Superior temporal gyrus (tissue), 1 donor: ENCODE data around the gene PLEKHG3.
"Not testable (repeated sequence)": the region's sequence is repeated elsewhere in the genome, so short reads cannot be mapped to it uniquely, and the experiment has no call there.

ENCODE experiments used
- DNase-seq: peaks from one replicate; pipeline ENCODE4 v3.0.0-alpha.2; 2016; ENCODE audit errors: extremely low spot score

Gene PLEKHG3

GRCh38 chr14:64688031-64688430, 16.2 kb upstream of the PLEKHG3 start:
- no peak for DNase-seq

- peak; percentile 43 for DNase-seq
Measured at GRCh38 chr14:64688811-64689281, 15.4 kb upstream of the PLEKHG3 start.

GRCh38 chr14:64689289-64689688, 14.9 kb upstream of the PLEKHG3 start:
- DNase-seq = no peak

GRCh38 chr14:64690607-64691006, 13.6 kb upstream of the PLEKHG3 start:
- DNase-seq = not testable (repeated sequence)

GRCh38 chr14:64691376-64691775, 12.8 kb upstream of the PLEKHG3 start:
- no peak for DNase-seq

GRCh38 chr14:64692189-64692985, 11.8 kb upstream of the PLEKHG3 start:
- no peak for DNase-seq

GRCh38 chr14:64692986-64693809, 11.0 kb upstream of the PLEKHG3 start:
- no peak for DNase-seq

- DNase-seq = no peak
Measured at GRCh38 chr14:64693810-64694165, 10.4 kb upstream of the PLEKHG3 start.

- DNase-seq = no peak
Measured at GRCh38 chr14:64695071-64695470, 9.2 kb upstream of the PLEKHG3 start.

- no peak for DNase-seq
Measured at GRCh38 chr14:64696355-64696857, 7.8 kb upstream of the PLEKHG3 start.

- DNase-seq = peak; percentile 67
Measured at GRCh38 chr14:64698903-64699302, 5.3 kb upstream of the PLEKHG3 start.

GRCh38 chr14:64700290-64700689, 3.9 kb upstream of the PLEKHG3 start:
- DNase-seq = no peak

GRCh38 chr14:64700894-64701293, 3.3 kb upstream of the PLEKHG3 start:
- DNase-seq = no peak

GRCh38 chr14:64701660-64702059, 2.6 kb upstream of the PLEKHG3 start:
- peak; percentile 83 for DNase-seq

GRCh38 chr14:64702493-64703394, 1.5 kb upstream of the PLEKHG3 start:
- DNase-seq = no peak

GRCh38 chr14:64703395-64704142, 655 bp upstream of the PLEKHG3 start:
- peak; percentile 58 for DNase-seq

- no peak for DNase-seq
Measured at GRCh38 chr14:64704743-64705380, 638 bp downstream of the PLEKHG3 start.

- peak; percentile 76 for DNase-seq
Measured at GRCh38 chr14:64705381-64706118, 1.3 kb downstream of the PLEKHG3 start.

- peak; percentile 68 for DNase-seq
Measured at GRCh38 chr14:64706119-64706592, 1.9 kb downstream of the PLEKHG3 start.
